T47D (cell line): ENCODE measurements around the gene ZSCAN23.

Experiments used
- DNase-seq, 2 experiments: peaks; one replicate each; pipeline versions ENCODE4 v3.0.0 to v3.0.0-alpha.2; 2011 to 2012; ENCODE audit warnings: low read depth in 1 of 2, low spot score in 1 of 2
- JUND ChIP-seq: IDR thresholded peaks from 2 replicates; pipeline ENCODE4 v1.6.1; 2012; ENCODE audit warnings: low read depth
- in situ Hi-C: cut with HindIII; loops from 2 replicates; pipeline ENCODE4 v1.10.0; 2016; ENCODE audit warnings: low sequenced_read_pairs, low pct_unique_long_range_greater_than_20kb

The ZSCAN23 gene

DNA sequence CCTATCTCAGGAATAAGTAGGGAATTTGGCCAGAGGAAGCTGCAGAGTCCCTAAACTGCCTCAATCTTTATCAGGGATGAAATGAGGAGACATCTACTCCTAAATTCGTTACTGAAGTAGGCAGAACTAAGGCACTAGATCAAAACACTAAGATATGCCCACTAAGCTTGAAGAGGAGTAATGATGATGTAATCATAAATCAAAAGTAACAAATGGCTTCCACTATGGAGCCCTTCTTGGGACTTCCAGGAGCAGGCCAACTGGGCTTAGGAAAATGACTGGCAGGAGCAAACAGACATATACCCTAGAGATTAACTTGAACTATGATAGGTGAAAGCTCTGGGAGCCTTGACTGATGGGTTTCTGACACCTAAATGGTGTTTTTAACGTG is 59.2 kb downstream of the ZSCAN23 start:
- TF ChIP-seq JUND: no peak
- DNase-seq: no peak
- in situ Hi-C loops: no loop called here

DNA sequence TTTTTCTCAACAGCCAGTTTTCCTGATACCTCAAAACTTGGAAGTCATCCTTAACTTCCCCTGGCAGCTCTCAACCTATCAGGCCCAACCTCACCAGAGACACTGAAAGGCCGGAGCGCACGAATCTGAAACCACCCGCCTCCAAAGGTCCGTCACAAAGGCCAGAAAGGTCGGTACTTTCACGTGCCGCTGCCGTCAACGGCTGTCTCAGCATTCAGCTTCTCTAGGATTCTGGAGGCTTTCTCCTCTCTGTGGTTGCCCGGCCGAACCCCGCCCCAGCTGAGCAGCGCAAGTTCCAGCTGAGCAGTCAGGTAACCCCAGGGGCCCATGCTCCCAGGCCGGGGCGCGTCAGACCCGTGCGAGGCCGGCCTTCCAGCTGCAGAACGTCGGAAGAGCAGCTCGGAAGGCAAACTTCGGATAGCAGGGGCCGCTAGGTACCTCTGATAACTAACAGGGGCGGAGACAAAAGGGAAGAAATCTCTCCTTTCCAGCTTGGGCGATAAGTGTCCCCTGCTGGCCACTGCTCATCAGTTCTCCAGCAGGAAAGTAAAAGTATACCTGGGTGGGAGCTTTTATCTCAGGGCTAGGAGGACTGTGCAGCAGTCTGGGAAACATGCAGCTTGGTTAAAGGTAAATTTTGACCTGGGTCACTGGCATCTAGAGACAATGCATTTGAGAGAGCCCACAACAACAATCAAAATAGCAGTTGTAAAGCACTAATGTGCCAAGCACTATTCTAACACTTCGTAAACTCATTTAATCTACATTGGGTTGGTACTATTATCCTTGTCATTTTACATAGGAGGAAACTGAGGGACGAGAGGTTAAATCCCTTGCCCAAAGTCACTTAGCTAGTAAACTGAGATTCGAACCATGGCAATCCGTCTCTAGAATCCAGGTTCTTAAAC is 59.8 kb downstream of the ZSCAN23 start:
- in situ Hi-C loops: no loop called here
- peak; percentile 47 to 90 for DNase-seq

More for the DNA sequence above, 59.8 kb downstream of the ZSCAN23 start:
- TF ChIP-seq JUND: no peak
